ENCODE results near the gene CATSPERB.
"Not testable (repeated sequence)": the region's sequence is repeated elsewhere in the genome, so short reads cannot be mapped to it uniquely, and the experiment has no call there.

The CATSPERB gene

DNA sequence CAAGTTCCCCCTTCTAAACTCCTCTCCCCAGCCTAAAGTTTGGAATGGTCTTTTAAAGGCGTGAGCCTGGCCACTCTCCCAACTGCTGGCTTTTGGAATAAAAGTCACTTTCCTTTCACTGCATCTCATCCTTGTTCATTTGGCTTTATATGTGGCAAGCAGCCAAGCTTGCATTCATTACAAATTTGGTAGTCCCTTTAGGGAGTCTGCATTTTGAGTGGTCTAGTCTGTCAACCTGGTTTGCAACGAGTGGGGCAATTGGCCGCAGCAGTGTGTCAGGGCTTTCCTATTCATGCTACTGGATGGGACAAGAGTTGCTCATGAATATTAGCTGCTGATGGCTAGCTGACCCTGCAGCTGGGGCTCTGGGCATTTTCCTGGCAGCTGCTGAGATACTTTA is 57.0 kb downstream of the CATSPERB start:
- no peak for DNase-seq (ENCODE audit: low read depth in 2 of 2)

DNA sequence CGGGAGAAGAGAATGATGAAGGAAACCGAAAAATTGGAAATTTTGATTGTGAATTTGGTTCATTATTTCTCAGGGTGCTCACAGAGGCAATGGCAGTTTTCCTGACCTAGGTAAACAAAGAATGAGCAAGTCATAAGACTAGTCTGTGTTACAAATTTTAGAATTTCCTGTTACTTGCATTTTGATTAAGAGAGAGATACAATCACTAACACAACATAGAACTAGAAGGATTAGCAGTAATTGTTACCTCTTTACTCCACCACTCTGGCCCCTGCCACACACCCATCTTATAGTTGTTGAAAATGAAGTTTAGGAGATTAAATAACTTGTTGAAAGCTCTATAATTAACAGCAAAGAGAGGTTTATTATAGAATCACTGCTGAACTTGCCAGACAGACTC is 62.0 kb downstream of the CATSPERB start:
- no peak for DNase-seq (ENCODE audit: low read depth in 2 of 2)

DNA sequence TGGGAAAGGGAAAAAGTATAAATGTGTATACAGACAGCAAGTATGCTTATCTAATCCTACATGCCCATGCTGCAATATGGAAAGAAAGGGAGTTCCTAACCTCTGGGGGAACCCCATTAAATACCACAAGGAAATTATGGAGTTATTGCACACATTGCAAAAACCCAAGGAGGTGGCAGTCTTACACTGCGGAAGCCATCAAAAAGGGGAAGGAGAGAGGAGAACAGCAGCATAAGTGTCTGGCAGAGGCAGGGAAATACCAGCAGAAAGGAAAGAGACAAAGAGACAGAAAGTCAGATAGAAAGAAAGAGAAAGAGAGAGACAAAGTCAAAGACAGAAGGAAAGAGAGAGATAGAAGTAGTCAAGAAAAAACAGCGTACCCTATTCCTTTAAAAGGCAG is 64.8 kb downstream of the CATSPERB start:
- not testable (repeated sequence) for DNase-seq (ENCODE audit: low read depth in 2 of 2)

DNA sequence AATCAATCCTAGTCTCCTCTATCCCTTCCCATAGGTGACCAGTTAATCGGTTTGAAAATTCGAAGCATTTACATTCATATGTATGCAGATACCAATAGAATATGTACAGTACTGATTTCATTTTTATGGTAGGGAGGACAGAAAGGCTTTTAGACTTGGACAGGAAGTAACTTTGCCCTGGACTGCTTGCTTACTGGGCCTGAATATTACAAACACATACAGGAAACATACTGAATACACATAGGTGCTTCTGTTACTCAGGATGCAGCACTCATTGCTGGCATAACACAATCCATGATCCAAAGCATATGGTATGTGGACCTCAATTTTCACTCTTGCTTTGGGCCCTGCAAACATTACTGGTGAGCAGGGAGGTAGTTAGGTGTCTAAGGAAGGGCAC is 71.1 kb downstream of the CATSPERB start:
- DNase-seq (ENCODE audit: low read depth in 2 of 2) = no peak

DNA sequence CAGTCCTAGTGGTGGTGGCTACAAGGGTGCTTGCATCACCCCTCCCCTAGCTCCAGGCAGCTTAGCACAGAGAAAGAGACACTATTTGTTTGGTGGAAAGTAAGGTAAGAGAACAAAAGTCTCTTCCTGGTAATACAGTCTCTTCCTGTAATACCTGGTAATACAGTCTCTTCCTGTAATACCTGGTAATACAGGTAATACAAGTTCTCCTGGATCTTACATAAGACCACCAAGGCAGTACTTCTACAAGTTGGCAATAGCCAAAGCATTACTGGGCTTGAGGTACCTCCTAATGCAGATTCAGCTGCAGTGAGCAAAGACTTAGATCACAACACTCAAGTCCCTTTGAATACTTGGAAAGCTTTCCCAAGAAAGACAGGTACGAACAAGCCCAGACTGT is 77.0 kb downstream of the CATSPERB start:
- DNase-seq (ENCODE audit: low read depth in 2 of 2) = no peak

DNA sequence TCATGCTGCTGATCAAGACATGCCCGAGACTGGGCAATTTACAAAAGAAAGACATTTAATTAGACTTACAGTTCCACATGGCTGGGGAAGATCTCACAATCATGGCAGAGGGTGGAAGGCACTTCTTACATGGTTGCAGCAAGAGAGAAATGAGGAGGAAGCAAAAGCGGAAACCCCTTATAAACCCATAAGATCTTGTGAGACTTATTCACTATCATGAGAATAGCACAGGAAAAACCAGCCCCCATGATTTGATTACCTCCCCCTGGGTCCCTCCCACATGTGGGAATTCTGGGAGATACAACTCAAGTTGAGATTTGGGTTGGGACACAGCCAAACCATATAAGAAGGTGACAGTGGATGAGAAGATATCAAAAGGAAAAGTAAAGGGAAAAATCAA is 78.4 kb downstream of the CATSPERB start:
- DNase-seq (ENCODE audit: low read depth in 2 of 2) = no peak

DNA sequence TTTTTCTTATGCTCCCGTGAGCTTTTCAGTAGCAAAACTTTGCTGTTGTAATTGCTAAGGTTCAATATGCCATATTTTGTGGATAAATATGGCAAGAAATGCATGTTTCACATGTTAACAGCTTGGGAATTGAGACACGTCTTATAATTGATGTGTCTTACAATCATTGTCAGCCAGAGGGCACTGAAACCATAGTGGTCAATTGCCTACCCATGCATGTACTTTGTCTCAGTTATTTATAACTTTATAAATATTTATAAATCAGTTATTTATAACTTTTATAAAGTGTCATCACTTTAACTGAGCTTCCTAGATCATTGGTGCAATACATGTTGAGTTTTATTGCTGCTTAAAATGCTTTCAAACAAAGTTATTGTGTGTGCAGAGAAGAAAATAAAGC is 82.0 kb downstream of the CATSPERB start:
- DNase-seq (ENCODE audit: low read depth in 2 of 2) = no peak

DNA sequence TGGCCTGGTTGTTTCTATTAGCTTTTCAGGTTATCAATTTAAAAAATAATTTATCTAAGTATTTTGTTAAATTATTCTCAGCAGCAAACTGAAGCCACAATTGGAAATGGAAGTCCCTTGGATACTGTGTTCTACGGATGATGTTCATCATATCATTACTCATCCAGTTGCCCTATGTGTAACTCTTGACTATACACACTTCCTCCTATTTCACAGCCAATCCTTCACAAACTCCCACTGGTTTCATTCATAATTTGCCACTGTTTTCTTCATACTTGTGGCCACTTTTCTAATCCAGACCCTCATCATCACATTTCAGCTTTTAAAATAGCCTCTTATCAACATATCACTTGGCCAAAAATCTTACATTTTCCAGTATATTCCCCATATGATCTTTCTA is 84.0 kb downstream of the CATSPERB start:
- no peak for DNase-seq (ENCODE audit: low read depth in 2 of 2)

DNA sequence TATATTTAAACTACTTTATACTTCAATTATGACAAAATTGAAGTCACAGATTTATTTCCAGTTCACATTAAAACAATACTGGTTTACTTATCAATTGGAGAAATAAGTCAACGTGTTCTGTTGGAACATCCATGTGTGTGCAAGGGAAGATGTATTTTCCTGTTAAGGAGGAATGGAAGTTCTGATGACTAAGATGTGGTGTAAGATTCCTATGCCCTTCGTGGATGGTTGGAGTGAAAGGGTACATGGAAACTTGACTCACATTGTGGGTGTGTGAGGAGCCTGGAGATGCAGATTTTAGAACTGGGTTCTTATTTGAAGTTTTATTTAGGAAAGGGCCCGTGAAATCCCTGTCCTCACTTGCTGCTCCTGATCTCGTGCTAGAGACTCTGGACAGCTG is 95.3 kb downstream of the CATSPERB start:
- DNase-seq (ENCODE audit: low read depth in 2 of 2) = no peak

DNA sequence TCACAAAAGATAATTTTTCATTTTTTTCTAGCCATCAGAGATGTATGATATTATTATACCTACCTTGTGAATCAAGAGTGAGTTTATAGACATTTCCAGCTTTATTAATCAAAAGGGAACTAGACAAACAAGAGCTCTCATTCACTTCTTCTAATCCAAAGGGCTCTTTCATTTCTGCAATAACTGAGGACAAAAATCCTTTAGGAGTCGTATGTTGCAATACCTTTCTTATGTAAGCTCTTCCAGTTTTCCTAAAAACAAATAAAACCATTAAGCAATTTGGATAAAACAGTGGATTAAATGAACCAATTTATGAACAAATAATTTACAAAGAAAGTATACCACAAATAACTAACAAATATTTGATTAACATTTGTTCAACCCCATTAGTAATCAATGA is 107.1 kb downstream of the CATSPERB start:
- DNase-seq (ENCODE audit: low read depth in 2 of 2) = no peak

DNA sequence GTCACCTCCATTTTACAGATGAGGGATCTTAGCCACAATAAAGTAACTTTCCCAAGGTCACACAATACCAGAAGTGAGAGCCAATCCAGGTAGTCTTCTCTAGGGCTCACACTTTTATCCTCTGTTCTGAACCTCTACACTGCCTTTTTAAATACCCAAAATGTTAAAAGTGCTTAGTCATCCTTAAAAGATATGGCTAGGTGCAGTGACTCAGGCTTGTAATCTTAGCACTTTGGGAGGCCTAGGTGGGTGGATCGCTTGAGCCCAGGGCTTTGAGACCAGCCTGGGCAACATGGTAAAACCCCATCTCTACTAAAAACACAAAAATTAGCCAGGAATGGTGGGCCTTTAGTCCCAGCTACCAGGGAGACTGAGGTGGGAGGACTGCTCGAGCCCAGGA is 117.7 kb downstream of the CATSPERB start:
- DNase-seq (ENCODE audit: low read depth in 2 of 2) = no peak

DNA sequence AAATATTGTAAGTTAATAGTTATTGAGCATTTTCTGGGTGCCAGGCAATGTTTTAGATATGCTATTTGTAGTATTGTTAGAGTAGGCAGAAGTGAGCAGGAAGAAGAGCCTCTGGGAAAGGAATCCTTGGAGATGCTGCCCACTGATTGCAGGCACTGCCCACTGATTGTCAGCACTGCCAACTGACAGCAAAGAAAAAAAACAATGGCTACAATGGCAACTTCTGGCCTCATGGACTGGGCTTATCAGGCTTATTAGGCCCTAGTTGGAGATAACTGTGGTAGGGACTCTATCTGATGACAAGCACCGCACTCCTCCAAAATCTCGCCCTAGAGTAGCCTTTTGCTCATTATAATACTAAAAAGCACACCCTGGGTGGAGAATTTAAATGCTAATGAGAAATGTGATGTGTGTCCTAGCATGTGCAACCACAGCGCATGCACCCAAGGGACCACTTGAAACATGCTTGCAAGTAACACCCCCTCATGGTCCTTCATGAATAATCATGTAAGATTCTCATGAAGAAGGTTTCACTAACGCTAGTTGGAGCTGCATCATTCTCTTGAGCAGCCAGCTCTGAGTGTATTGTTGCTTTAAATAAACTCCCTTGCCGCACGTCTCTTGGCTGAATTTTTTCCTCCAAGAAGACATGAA is 118.3 kb downstream of the CATSPERB start:
- no peak for DNase-seq (ENCODE audit: low read depth in 2 of 2)

DNA sequence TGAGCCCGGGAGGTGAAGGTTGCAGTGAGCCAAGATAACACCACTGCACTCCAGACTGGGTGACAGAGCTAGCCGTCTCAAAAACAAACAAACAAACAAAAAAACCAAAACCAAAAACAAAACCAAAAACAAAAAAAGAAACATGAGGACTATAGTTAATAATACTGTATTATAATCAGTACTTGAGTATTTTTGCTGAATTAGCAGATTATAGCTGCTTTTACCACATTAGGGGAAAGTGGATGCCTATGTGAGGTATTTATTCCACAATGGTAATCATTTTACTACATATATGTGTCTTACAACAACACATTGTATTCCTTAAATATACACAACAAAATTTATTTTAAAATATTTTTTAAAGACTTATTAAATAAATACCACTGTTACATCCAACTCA is 120.4 kb downstream of the CATSPERB start:
- no peak for DNase-seq (ENCODE audit: low read depth in 2 of 2)

DNA sequence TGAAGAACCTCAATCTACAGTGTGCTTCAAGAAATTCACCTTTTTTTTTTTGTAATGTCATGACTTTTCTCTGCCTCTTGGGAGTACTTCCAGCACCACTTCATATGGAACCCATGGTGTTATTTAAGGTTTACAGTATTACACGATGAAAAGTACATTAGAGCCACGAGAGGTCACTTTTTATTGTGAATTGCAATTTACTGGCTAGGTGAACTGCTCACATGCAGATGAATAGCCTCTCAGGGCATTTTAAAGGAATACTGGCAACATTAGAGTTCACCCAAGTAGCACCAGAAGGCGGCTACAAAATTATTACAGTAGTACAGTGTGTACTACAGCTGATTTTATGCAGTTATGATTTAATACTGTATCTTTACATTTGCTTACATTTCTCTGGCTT is 122.7 kb downstream of the CATSPERB start:
- DNase-seq (ENCODE audit: low read depth in 2 of 2) = no peak

DNA sequence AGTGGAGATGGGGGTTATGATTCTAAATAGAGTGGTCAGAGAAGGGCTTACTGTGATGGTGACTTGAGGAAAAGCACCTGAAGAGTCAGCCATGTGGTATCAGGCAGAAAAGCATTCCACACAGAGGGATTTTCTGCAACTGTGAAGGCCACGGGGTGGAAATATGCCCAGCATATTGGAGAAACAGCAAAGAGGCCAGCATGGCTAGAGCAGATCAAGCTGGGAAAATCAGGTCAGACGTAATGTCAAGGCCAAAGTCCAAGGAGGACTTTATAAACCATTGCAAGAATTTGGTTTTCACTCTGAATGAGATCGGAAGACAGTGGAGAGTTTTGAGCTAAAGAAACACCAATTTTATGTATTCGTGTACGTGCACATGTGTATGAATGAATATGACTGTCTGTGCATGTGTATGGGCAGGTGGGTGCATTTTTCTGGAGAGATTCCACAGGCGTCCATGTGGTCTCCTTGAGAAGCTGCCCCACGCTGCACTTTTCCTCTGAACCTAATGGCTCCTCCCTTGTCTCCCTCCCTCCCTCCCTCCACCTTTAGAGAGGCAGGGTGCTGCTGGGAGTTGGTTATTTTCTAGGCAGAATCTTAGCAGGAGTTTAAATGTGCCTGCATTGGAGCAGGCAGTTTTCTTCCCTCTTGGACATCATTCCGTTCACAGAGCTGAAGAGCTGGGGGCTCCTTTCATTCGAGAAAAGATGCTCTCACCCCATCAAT is 124.4 kb downstream of the CATSPERB start:
- no peak for DNase-seq (ENCODE audit: low read depth in 2 of 2)

DNA sequence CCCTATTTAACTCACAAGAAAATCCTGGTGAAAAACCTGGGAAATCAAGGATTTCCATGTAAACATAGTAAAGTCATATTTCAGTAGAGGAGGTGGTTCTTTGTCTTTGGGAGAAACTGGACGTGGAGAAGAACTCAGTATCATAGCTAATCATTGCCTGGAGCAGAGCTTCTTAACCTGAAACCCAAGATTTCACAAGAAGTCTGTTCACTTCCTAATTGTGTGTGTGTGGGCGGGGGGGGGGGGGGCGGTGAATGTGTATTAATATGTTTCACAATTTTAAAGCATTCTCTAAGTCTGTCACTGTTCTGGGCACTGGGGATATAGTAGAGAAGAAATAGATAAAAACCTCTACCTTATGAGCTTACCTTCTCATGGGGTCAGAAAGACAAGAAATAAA is 125.0 kb downstream of the CATSPERB start:
- no peak for DNase-seq (ENCODE audit: low read depth in 2 of 2)

DNA sequence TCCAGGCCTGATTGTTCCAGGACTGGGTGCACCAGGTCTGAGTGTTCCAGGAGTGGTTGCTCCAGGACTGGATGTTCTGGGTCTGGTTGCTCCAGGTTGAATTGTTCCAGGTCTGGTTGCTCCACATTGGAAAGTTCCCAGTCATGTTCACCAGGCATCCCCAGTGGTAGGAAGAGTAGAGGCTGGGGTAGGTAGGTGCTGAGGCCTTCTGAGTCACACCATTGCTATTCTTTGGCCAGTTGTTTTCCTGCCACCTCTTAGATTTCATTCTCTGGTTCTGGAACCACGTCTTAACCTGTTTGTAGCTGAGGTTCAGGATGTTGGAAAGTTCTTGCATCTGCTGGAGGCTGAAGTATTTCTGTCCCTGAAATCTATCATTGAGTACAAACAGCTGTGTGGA is 127.3 kb downstream of the CATSPERB start:
- DNase-seq (ENCODE audit: low read depth in 2 of 2) = not testable (repeated sequence)

DNA sequence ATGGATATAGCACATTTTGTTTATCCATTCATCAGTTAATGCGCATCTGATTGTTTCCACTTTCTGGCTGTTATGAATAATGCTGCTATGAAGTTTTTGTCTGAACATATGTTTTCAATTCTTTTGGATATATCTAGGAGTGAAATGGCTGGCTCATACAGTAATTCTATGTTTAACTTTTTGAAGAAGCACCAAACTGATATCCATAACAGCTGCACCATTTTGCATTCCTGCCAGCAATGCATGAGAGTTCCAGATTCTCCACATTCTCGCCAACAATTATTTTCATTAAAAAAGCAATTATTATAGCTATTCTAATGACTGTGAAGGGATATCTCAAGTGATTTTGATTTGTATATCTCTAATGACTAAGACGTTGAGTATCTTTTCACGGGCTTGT is 131.9 kb downstream of the CATSPERB start:
- DNase-seq (ENCODE audit: low read depth in 2 of 2) = no peak

DNA sequence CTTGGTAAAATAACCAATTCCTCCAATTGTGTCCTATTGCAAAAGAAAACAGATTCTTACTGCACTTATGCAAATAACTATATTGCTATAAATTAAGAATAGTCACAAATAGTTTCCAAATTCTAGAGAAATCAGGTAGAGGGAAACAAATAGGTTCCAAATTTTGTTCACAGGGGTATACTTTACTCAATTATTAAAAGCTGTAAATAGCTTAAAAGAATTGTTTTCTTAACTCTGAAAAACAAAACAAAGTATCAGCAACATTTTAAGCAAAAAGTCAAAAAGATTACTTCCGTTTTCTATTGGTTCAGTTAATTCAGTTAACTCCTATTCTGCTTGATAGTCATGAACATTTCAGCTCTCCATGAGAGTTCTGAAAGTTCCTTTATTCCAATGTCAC is 136.2 kb downstream of the CATSPERB start:
- DNase-seq (ENCODE audit: low read depth in 2 of 2) = no peak

DNA sequence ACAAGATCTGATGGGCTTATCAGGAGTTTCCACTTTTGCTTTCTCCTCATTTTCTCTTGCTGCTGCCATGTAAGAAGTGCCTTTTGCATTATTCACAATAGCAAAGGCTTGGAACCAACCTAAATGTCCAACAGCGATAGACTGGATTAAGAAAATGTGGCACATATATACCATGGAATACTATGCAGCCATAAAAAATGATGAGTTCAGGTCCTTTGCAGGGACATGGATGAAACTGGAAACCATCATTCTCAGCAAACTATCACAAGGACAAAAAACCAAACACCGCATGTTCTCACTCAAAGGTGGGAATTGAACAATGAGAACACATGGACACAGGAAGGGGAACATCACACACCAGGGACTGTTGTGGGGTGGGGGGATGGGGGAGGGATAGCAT is 137.9 kb downstream of the CATSPERB start:
- not testable (repeated sequence) for DNase-seq (ENCODE audit: low read depth in 2 of 2)

DNA sequence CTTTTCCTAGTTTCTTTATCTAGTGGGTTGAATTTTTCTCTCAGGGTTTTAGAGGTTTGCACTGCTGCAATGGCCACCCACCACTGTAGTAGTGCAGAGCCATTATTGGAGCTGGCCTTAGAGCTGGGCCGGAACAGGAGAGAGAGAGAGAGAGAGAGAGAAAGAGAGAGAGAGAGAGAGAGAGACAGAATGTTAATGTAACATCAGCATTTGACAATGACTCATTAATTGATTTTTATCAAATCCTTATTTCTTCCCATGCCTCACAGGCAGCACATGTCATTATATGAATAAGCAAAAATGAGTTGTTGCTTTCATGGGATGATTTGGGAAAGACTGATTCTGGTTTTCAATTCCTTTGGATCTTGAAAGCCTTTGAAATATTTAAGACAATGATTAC is 145.5 kb downstream of the CATSPERB start:
- DNase-seq (ENCODE audit: low read depth in 2 of 2) = no peak

DNA sequence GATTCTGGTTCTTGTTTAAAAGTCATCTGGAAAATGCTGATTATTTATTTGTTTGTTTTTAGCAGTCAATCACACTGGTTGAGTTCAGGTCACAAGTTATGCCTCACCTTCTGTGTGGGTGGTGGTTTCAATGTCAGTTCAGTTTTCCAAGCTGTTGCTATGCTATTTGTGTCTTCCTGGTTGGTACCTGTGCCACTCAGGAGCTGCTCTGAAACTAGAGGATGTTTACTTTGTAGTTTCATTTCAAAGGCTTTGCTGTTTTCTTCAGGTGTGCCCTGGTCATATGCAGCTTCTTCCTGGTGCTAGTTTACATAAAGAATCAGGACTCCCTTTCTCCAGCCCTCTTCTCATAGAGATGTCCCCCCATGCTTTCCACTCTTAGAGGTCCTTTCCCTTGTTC is 146.0 kb downstream of the CATSPERB start:
- DNase-seq (ENCODE audit: low read depth in 2 of 2) = no peak

DNA sequence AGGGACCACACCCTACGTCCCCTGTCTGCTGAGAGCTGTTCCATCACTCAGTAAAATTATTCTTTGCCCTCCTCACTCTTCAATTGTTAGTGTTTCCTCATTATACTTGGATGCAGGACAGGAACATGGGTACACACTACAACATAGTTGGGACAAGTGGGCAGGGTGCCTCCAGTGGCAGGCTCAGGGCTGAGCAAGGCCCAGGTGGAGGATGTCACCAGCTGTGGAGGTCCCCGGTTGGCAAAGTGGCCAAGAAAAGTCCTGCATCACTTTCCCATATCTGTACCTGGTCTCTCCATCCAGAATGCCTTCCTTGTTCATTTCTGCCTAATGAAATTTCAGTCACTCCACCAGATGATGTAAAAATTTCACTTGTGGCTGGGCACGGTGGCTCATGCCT is 149.1 kb downstream of the CATSPERB start:
- no peak for DNase-seq (ENCODE audit: low read depth in 2 of 2)
